Endothelial cell of umbilical vein (primary cell): ENCODE results near the gene PLOD1. TPM values are rescaled to one million over a fixed set of nuclear protein-coding genes. Genes with fewer than 3 reads are reported as not detected.
"Not testable (repeated sequence)": the region's sequence is repeated elsewhere in the genome, so short reads cannot be mapped to it uniquely, and the experiment has no call there.

Experiments used
- BruUV-seq: library from RNA; stranded (reverse); fragments of 400-500 nt; replicated peaks from 2 replicates; lab custom pipeline; 2021; lab: Mats Ljungman, UMichigan
- CTCF ChIA-PET: fragments of 300-600, 350-600 bp; sonication (Branson Sonifier 250); formaldehyde crosslinking; loops from one replicate; lab custom pipeline; 2021; ENCODE audit warnings: antibody characterized with exemption, inconsistent platforms; lab: Charles Lee
- POLR2A ChIA-PET: fragments of 300-600, 350-600 bp; sonication (Branson Sonifier 250); formaldehyde crosslinking; loops from one replicate; lab custom pipeline; 2021; ENCODE audit warnings: antibody characterized with exemption, inconsistent platforms; lab: Charles Lee
- DNase-seq: peaks from one replicate; pipeline ENCODE4 v3.0.0-alpha.2; 2011; ENCODE audit warnings: low read depth, low spot score
- FAIRE-seq: peaks from 2 replicates; lab custom pipeline; 2011; peaks lifted over from hg19 to GRCh38; lab: Jason Lieb, UNC
- H2AFZ ChIP-seq: 2 replicates; pipeline ENCODE4 v1.6.0; 2012; ENCODE audit warnings: low read depth, low read length, control low read depth, inconsistent platforms
- H3K27ac ChIP-seq: 2 replicates; pipeline ENCODE4 v1.5.1; 2011; ENCODE audit warnings: low read depth, mild to moderate bottlenecking, control low read depth, low read length, moderate library complexity; ENCODE audit not compliant: insufficient read depth
- H3K27me3 ChIP-seq, 2 experiments: 2 replicates each; pipeline versions ENCODE4 v1.6.0 to v1.6.1; 2011; ENCODE audit warnings: low read length in 2 of 2, mixed read lengths in 1 of 2; ENCODE audit not compliant: control insufficient read depth in 2 of 2, insufficient read depth in 2 of 2
- H3K36me3 ChIP-seq, 2 experiments: 2 replicates in 1 of 2; 3 replicates in 1 of 2; pipeline ENCODE4 v1.5.1; 2011; ENCODE audit warnings: low read length in 2 of 2, mild to moderate bottlenecking in 1 of 2, moderate library complexity in 1 of 2; ENCODE audit not compliant: control insufficient read depth in 2 of 2, insufficient read depth in 2 of 2; ENCODE audit errors: extremely low read depth in 1 of 2
- H3K4me1 ChIP-seq: 3 replicates; pipeline ENCODE4 v1.5.1; 2011; ENCODE audit warnings: mild to moderate bottlenecking, low read length; ENCODE audit not compliant: control insufficient read depth, insufficient read depth; ENCODE audit errors: extremely low read depth
- H3K4me2 ChIP-seq: 2 replicates; pipeline ENCODE4 v1.6.1; 2011; ENCODE audit warnings: low read length, control low read depth, mixed read lengths; ENCODE audit not compliant: insufficient read depth
- H3K4me3 ChIP-seq, 3 experiments: fragments of 200-600 bp in 1 of 3; sonication (generic), shearing (Covaris generic) in 1 of 3; replicated peaks in 1 of 3; 2 replicates each; pipeline ENCODE4 v1.5.1; 2011 to 2016; ENCODE audit warnings: control low read depth in 3 of 3, low read length in 3 of 3, mild to moderate bottlenecking in 2 of 3, inconsistent platforms in 1 of 3, low read depth in 1 of 3, moderate library complexity in 1 of 3; ENCODE audit not compliant: insufficient read depth in 1 of 3
- H3K79me2 ChIP-seq: 2 replicates; pipeline ENCODE4 v1.6.0; 2012; ENCODE audit warnings: low read length, inconsistent platforms; ENCODE audit not compliant: control insufficient read depth, insufficient read depth
- H3K9ac ChIP-seq: replicated peaks from 2 replicates; pipeline ENCODE3; 2011; ENCODE audit warnings: low read length, control low read depth; ENCODE audit not compliant: insufficient read depth; ENCODE audit errors: extremely low read depth
- H3K9me1 ChIP-seq: replicated peaks from 3 replicates; pipeline ENCODE4 v1.6.0; 2011; ENCODE audit warnings: mild to moderate bottlenecking, low read length; ENCODE audit not compliant: control insufficient read depth, insufficient read depth; ENCODE audit errors: extremely low read depth
- H3K9me3 ChIP-seq: replicated peaks from 2 replicates; pipeline ENCODE4 v1.5.1; 2012; ENCODE audit warnings: low read length, inconsistent platforms; ENCODE audit not compliant: control insufficient read depth, insufficient read depth
- H4K20me1 ChIP-seq: replicated peaks from 2 replicates; pipeline ENCODE3; 2011; ENCODE audit warnings: mild to moderate bottlenecking, low read length; ENCODE audit not compliant: control insufficient read depth, insufficient read depth; ENCODE audit errors: extremely low read depth
- CTCF ChIP-seq, 2 donors: IDR thresholded peaks; 1 replicate in 1 of 2; 2 replicates in 1 of 2; pipeline ENCODE4 v1.5.1; 2011; ENCODE audit warnings: low read length in 2 of 2, mild to moderate bottlenecking in 2 of 2, moderate library complexity in 2 of 2, control low read depth in 1 of 2, inconsistent platforms in 1 of 2, low read depth in 1 of 2; ENCODE audit not compliant: insufficient read depth in 1 of 2; ENCODE audit errors: extremely low read depth in 1 of 2
- EZH2 ChIP-seq: IDR thresholded peaks from 2 replicates; pipeline ENCODE4 v1.6.1; 2012; ENCODE audit warnings: borderline replicate concordance, low read depth, mild to moderate bottlenecking, moderate library complexity, low read length, inconsistent platforms; ENCODE audit not compliant: severe bottlenecking
- FOS ChIP-seq: IDR thresholded peaks from 2 replicates; pipeline ENCODE4 v1.6.1; 2011; ENCODE audit warnings: mild to moderate bottlenecking, low read length, moderate library complexity, borderline replicate concordance; ENCODE audit not compliant: insufficient read depth
- GATA2 ChIP-seq: IDR thresholded peaks from 2 replicates; pipeline ENCODE4 v1.7.0; 2011; ENCODE audit warnings: low read depth, mild to moderate bottlenecking, moderate library complexity, mixed read lengths, low read length; ENCODE audit not compliant: insufficient read length, insufficient read depth
- JUN ChIP-seq: IDR thresholded peaks from 2 replicates; pipeline ENCODE4 v1.6.1; 2011; ENCODE audit warnings: borderline replicate concordance, low read depth; ENCODE audit not compliant: insufficient read length, insufficient read depth
- MAX ChIP-seq: IDR thresholded peaks from 2 replicates; pipeline ENCODE4 v1.6.1; 2011; ENCODE audit not compliant: insufficient read depth, insufficient read length
- MYC ChIP-seq: IDR thresholded peaks from one replicate; pipeline ENCODE4 v1.6.1; 2011; ENCODE audit warnings: mild to moderate bottlenecking, low read depth, low read length
- POLR2A ChIP-seq: IDR thresholded peaks from 2 replicates; pipeline ENCODE4 v1.6.1; 2012; ENCODE audit warnings: low read depth, mild to moderate bottlenecking, control low read depth, low read length
- POLR2AphosphoS5 ChIP-seq: IDR thresholded peaks from 2 replicates; pipeline ENCODE4 v1.6.1; 2012; ENCODE audit warnings: low read depth, mild to moderate bottlenecking, control low read depth, low read length, moderate library complexity; ENCODE audit not compliant: insufficient read depth
- dilution Hi-C: fragments of 300-500 bp; cut with MboI; formaldehyde crosslinking; loops from one replicate; pipeline ENCODE4 v1.15.0; 2019; ENCODE audit warnings: low sequenced_read_pairs; ENCODE audit not compliant: extremely low pct_ligation_motif_present
- intact Hi-C: fragments of 100-400 bp; cut with micrococcal nuclease; formaldehyde crosslinking; loops from one replicate; pipeline ENCODE4 v1.10.0; 2022
- polyA plus RNA-seq, 4 experiments: library from polyadenylated mRNA; depleted of rRNA in 3 of 4; stranded (reverse) in 3 of 4; unstranded in 1 of 4; fragments of >200 nt; gene quantifications; 2 replicates each; pipeline versions ENCODE4 v1.2.1 to v1.2.3, GENCODE V29; 2011 to 2012; ENCODE audit warnings: missing spikeins in 1 of 4
- total RNA-seq: library from RNA; stranded (reverse); gene quantifications from 2 replicates; pipeline ENCODE4 v1.2.3, GENCODE V29; 2021

Gene PLOD1
- total and polyA plus RNA-seq, 2 donors (not counting 3 experiments of a cell fraction or from before 2014, with no cell fraction given) = 260 to 412 TPM

DNA sequence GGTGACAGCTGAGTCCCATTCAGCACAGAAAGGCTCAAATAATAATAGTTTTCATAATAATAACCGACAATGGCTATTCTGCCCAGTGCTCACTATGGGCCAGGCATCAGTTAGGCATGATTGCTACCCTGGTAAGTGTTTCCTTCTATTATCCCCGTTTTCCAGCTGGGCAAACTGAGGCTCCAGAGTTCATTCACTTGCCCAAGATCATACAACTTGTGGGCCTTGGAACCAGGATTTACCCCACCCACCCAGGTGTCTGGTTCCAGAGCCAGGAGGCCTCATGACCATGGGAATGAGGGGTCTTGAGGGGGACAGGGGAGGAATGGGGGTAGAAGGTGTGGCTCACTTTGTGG lies 518 bp downstream of the PLOD1 start:
- peaks cover 27% of the 10 kb centered on the region for H3K79me2 ChIP-seq
- H3K27me3 ChIP-seq = no peaks in the 10 kb centered on the region
- H2AFZ ChIP-seq = no peak overlapping the region
- H4K20me1 ChIP-seq = no peaks in the 10 kb centered on the region
- CTCF ChIA-PET = interaction anchor here (1.2 kb wide), 1 partner anchor 47 kb away, joined by 3 read pairs; no protein-coding TSS in a partner anchor
- FAIRE-seq = no peak
- peaks cover 0 to 7% of the 10 kb centered on the region in 2 experiments for H3K36me3 ChIP-seq
- BruUV-seq = no TSS peak
- H3K4me3 ChIP-seq = peak overlapping the region; percentile 41 to 70 (median 59)
- H3K9me1 ChIP-seq = no peaks in the 10 kb centered on the region
- peak overlapping the region; percentile 86 for H3K4me2 ChIP-seq
- no peak for TF ChIP-seq FOS
- TF ChIP-seq POLR2AphosphoS5 = no peak
- no peak for TF ChIP-seq JUN
- TF ChIP-seq EZH2 = no peak
- no peak for TF ChIP-seq MYC
- no peak for TF ChIP-seq MAX
- no peak for TF ChIP-seq POLR2A
- TF ChIP-seq GATA2 = no peak
- TF ChIP-seq CTCF (IDR thresholded peaks at IDR 0.05; ENCODE audit: extremely low read depth in 1 of 2, insufficient read depth in 1 of 2, low read depth in 1 of 2, low read length in 2 of 2) = no peak
- H3K4me1 ChIP-seq = peaks cover 28% of the 10 kb centered on the region
- H3K9me3 ChIP-seq = no peaks in the 10 kb centered on the region
- peak overlapping the region; percentile 36 for H3K27ac ChIP-seq
- DNase-seq = no peak
- intact Hi-C loops = no loop called here
- POLR2A ChIA-PET = interaction anchor here (1.4 to 1.5 kb wide), 2 partner anchors 25 to 27 kb away, joined by 8 to 10 read pairs; no protein-coding TSS in a partner anchor
- H3K9ac ChIP-seq = peak overlapping the region; percentile 60
- dilution Hi-C loops = no loop called here

DNA sequence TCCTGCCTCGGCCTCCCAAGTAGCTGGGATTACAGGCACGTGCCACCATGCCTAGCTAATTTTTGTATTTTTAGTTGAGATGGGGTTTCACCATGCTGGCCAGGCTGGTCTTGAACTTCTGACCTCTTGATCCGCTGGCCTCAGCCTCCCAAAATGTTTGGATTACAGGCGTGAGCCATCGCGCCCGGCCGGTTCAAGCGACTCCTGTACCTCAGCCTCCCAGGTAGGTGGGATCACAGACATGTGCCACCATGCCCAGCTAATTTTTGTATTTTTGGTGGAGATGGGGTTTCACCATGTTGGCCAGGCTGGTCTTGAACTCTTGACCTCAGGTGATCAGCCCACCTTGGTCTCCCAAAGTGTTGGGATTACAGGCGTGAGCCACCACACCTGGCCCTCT lies 1.2 kb downstream of the PLOD1 start:
- H2AFZ ChIP-seq, H3K4me3 ChIP-seq, CTCF ChIA-PET, H3K9ac ChIP-seq, dilution Hi-C loops, H3K27ac ChIP-seq, H3K36me3 ChIP-seq, H3K9me1 ChIP-seq, intact Hi-C loops, H3K4me2 ChIP-seq, H4K20me1 ChIP-seq, FAIRE-seq, H3K9me3 ChIP-seq, DNase-seq, H3K27me3 ChIP-seq: not testable (repeated sequence)
- POLR2A ChIA-PET = interaction anchor here (1.0 kb wide), 1 partner anchor 19 kb away, joined by 3 read pairs; no protein-coding TSS in a partner anchor
- TSS peak; percentile 28 for BruUV-seq
- H3K4me1 ChIP-seq = peaks cover 22% of the 10 kb centered on the region
- peaks cover 27% of the 10 kb centered on the region for H3K79me2 ChIP-seq
